ENCODE results near the gene FOSB. TPM values are rescaled to one million over a fixed set of nuclear protein-coding genes. Genes with fewer than 3 reads are reported as not detected.

FOSB gene
- total and polyA plus RNA-seq, 4 donors = 7.9 to 24.2 (median 16.4) TPM

- H3K4me1 ChIP-seq (ENCODE audit: control insufficient read depth in 5 of 5, insufficient read depth in 5 of 5, low read length in 5 of 5) = peaks cover 3 to 16% (median 4%) of the 10 kb centered on the region in 5 donors
Observed at GRCh38 chr19:45505996-45506245, 38.1 kb downstream of the FOSB start.

GRCh38 chr19:45506246-45506988, 38.6 kb downstream of the FOSB start:
- Histone ChIP-seq H3K4me3 (peak overlapping the region; percentile 85), H3K9ac (ENCODE audit: insufficient read depth in 1 of 2, low read length in 2 of 2) (peak overlapping the region in 1 of 2 donors; percentile 68), H3K4me1 (ENCODE audit: control insufficient read depth in 5 of 5, insufficient read depth in 5 of 5, low read length in 5 of 5) (peaks cover 3 to 16% (median 6%) of the 10 kb centered on the region in 5 donors), H3K27ac (ENCODE audit: low read depth in 1 of 2, low read length in 1 of 2) (peak overlapping the region; percentile 94 to 95), H3K36me3 (ENCODE audit: control insufficient read depth in 4 of 4, insufficient read depth in 4 of 4, low read length in 4 of 4) (no peaks in the 10 kb centered on the region), H3K27me3 (ENCODE audit: control insufficient read depth in 3 of 3, insufficient read depth in 3 of 3, low read length in 2 of 3) (peaks cover 0 to 4% (median 2%) of the 10 kb centered on the region in 3 donors), H3K9me3 (ENCODE audit: control insufficient read depth in 4 of 4, insufficient read depth in 3 of 4, low read length in 3 of 4) (no peaks in the 10 kb centered on the region)
- ATAC-seq (ENCODE audit: insufficient read depth, low FRiP score) (peak; percentile 84), DNase-seq (peak; percentile 91 to 93 (median 92))
- TF ChIP-seq, protein P1, sequence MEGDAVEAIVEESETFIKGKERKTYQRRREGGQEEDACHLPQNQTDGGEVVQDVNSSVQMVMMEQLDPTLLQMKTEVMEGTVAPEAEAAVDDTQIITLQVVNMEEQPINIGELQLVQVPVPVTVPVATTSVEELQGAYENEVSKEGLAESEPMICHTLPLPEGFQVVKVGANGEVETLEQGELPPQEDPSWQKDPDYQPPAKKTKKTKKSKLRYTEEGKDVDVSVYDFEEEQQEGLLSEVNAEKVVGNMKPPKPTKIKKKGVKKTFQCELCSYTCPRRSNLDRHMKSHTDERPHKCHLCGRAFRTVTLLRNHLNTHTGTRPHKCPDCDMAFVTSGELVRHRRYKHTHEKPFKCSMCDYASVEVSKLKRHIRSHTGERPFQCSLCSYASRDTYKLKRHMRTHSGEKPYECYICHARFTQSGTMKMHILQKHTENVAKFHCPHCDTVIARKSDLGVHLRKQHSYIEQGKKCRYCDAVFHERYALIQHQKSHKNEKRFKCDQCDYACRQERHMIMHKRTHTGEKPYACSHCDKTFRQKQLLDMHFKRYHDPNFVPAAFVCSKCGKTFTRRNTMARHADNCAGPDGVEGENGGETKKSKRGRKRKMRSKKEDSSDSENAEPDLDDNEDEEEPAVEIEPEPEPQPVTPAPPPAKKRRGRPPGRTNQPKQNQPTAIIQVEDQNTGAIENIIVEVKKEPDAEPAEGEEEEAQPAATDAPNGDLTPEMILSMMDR (IDR thresholded peaks at IDR 0.05; ENCODE audit: control extremely low read depth, extremely low read depth) = peak; percentile 69
- 1 to 2% methylated on average over 38 to 47 of the region's 47 CpGs for WGBS, 2 donors

More at GRCh38 chr19:45505996-45506245, 38.1 kb downstream of the FOSB start:
- Histone ChIP-seq H3K27me3 (ENCODE audit: control insufficient read depth in 3 of 3, insufficient read depth in 3 of 3, low read length in 2 of 3) (peaks cover 0 to 8% (median 7%) of the 10 kb centered on the region in 3 donors), H3K4me3 (no peak overlapping the region), H3K9me3 (ENCODE audit: control insufficient read depth in 4 of 4, insufficient read depth in 3 of 4, low read length in 3 of 4) (no peaks in the 10 kb centered on the region), H3K9ac (ENCODE audit: insufficient read depth in 1 of 2, low read length in 2 of 2) (peak overlapping the region in 1 of 2 donors; percentile 68), H3K27ac (ENCODE audit: low read depth in 1 of 2, low read length in 1 of 2) (peak overlapping the region; percentile 94 to 95), H3K36me3 (ENCODE audit: control insufficient read depth in 4 of 4, insufficient read depth in 4 of 4, low read length in 4 of 4) (no peaks in the 10 kb centered on the region)
- WGBS, 2 donors = 64% methylated on average over 5 of the region's 5 CpGs
- DNase-seq (no peak), ATAC-seq (ENCODE audit: insufficient read depth, low FRiP score) (no peak)
- TF ChIP-seq, protein P1 (IDR thresholded peaks at IDR 0.05; ENCODE audit: control extremely low read depth, extremely low read depth) = no peak

- Histone ChIP-seq H3K27ac (ENCODE audit: low read depth in 1 of 2, low read length in 1 of 2) (peak within 1 kb of the TSS; percentile 94 to 95), H3K4me3 (peak within 1 kb of the TSS; percentile 85), H3K9me3 (ENCODE audit: control insufficient read depth in 4 of 4, insufficient read depth in 3 of 4, low read length in 3 of 4) (no peaks in the 10 kb centered on the region), H3K4me1 (ENCODE audit: control insufficient read depth in 5 of 5, insufficient read depth in 5 of 5, low read length in 5 of 5) (peaks cover 3 to 16% (median 6%) of the 10 kb centered on the region in 5 donors), H3K9ac (ENCODE audit: insufficient read depth in 1 of 2, low read length in 2 of 2) (peak within 1 kb of the TSS; percentile 68 to 77), H3K27me3 (ENCODE audit: control insufficient read depth in 3 of 3, insufficient read depth in 3 of 3, low read length in 2 of 3) (peaks cover 0 to 3% (median 0%) of the 10 kb centered on the region in 3 donors), H3K36me3 (ENCODE audit: control insufficient read depth in 4 of 4, insufficient read depth in 4 of 4, low read length in 4 of 4) (no peaks in the 10 kb centered on the region)
- peak; percentile 82 for ATAC-seq (ENCODE audit: insufficient read depth, low FRiP score)
- TF ChIP-seq, protein P1 (IDR thresholded peaks at IDR 0.05; ENCODE audit: control extremely low read depth, extremely low read depth) = peak; percentile 33
- WGBS, 2 donors = 0% methylated on average over 55 to 65 of the region's 65 CpGs
- DNase-seq = peak; percentile 88 to 90 (median 89)
Observed at GRCh38 chr19:45506989-45507871, 39.4 kb downstream of the FOSB start, which contains the start of gene VASP. Gene VASP, plus strand, starts transcription at chr19:45507479. Its CDS starts 293 bp downstream, at chr19:45507772.

Data from lung (tissue), 12 donors.